Measurements from ENCODE around the gene HSPA1L. TPM values are rescaled to one million over a fixed set of nuclear protein-coding genes. Genes with fewer than 3 reads are reported as not detected.
A peak's percentile ranks its signal among the peaks of the same experiment; 100 is the strongest.

The HSPA1L gene
- total and polyA plus RNA-seq, 2 donors from 2014 or later, result 1.7 to 2.3 TPM

GRCh38 chr6:31792761-31793171 is 22.3 kb downstream of the HSPA1L start:
- intact Hi-C loops (cut with DNase I), result no loop called here
- no peak overlapping the region for H3K4me3 ChIP-seq (ENCODE audit: low read length in 3 of 3)
- H3K27me3 ChIP-seq (ENCODE audit: control insufficient read depth, insufficient read depth, low read length), result no peaks in the 10 kb centered on the region
- H3K27ac ChIP-seq (ENCODE audit: low read depth in 2 of 2, low read length in 2 of 2), result no peak overlapping the region
- no peaks in the 10 kb centered on the region for H3K9me3 ChIP-seq (ENCODE audit: control insufficient read depth in 2 of 3, insufficient read depth in 1 of 3, low read length in 3 of 3)
- no peak for FAIRE-seq
- DNase-seq, result peak in 1 of 5 donors; percentile 85
- no peak overlapping the region for H3K9ac ChIP-seq (ENCODE audit: low read length in 3 of 3)
- H3K36me3 ChIP-seq (ENCODE audit: control insufficient read depth in 2 of 3, insufficient read depth in 3 of 3, low read length in 3 of 3), result no peaks in the 10 kb centered on the region
- H3K4me1 ChIP-seq (ENCODE audit: control insufficient read depth in 2 of 3, insufficient read depth in 2 of 3, low read depth in 1 of 3, low read length in 3 of 3), result peaks cover 0 to 5% (median 0%) of the 10 kb centered on the region in 3 donors
- no peak for TF ChIP-seq CTCF (IDR thresholded peaks at IDR 0.05; ENCODE audit: borderline replicate concordance, extremely low read depth, insufficient read depth)

GRCh38 chr6:31792090-31792374 is 23.1 kb downstream of the HSPA1L start:
- H3K27me3 ChIP-seq (ENCODE audit: control insufficient read depth, insufficient read depth, low read length), result no peaks in the 10 kb centered on the region
- FAIRE-seq (no peak), DNase-seq (no peak)
- TF ChIP-seq CTCF (IDR thresholded peaks at IDR 0.05; ENCODE audit: borderline replicate concordance, extremely low read depth, insufficient read depth), result no peak
- no peak overlapping the region for H3K27ac ChIP-seq (ENCODE audit: low read depth in 2 of 2, low read length in 2 of 2)
- H3K4me3 ChIP-seq (ENCODE audit: low read length in 3 of 3), result no peak overlapping the region
- no peaks in the 10 kb centered on the region for H3K36me3 ChIP-seq (ENCODE audit: control insufficient read depth in 2 of 3, insufficient read depth in 3 of 3, low read length in 3 of 3)
- intact Hi-C loops (cut with DNase I), result no loop called here
- no peaks in the 10 kb centered on the region for H3K9me3 ChIP-seq (ENCODE audit: control insufficient read depth in 2 of 3, insufficient read depth in 1 of 3, low read length in 3 of 3)
- peaks cover 0 to 5% (median 0%) of the 10 kb centered on the region in 3 donors for H3K4me1 ChIP-seq (ENCODE audit: control insufficient read depth in 2 of 3, insufficient read depth in 2 of 3, low read depth in 1 of 3, low read length in 3 of 3)
- no peak overlapping the region for H3K9ac ChIP-seq (ENCODE audit: low read length in 3 of 3)

GRCh38 chr6:31791324-31792089 is 23.6 kb downstream of the HSPA1L start:
- FAIRE-seq (no peak), DNase-seq (peak in 4 of 5 donors; percentile 71 to 85 (median 80))
- Histone ChIP-seq H3K27me3 (ENCODE audit: control insufficient read depth, insufficient read depth, low read length) (no peaks in the 10 kb centered on the region), H3K4me1 (ENCODE audit: control insufficient read depth in 2 of 3, insufficient read depth in 2 of 3, low read depth in 1 of 3, low read length in 3 of 3) (peaks cover 0 to 5% (median 0%) of the 10 kb centered on the region in 3 donors), H3K9ac (ENCODE audit: low read length in 3 of 3) (no peak overlapping the region), H3K36me3 (ENCODE audit: control insufficient read depth in 2 of 3, insufficient read depth in 3 of 3, low read length in 3 of 3) (no peaks in the 10 kb centered on the region), H3K4me3 (ENCODE audit: low read length in 3 of 3) (no peak overlapping the region), H3K9me3 (ENCODE audit: control insufficient read depth in 2 of 3, insufficient read depth in 1 of 3, low read length in 3 of 3) (no peaks in the 10 kb centered on the region), H3K27ac (ENCODE audit: low read depth in 2 of 2, low read length in 2 of 2) (no peak overlapping the region)
- peak; percentile 46 for TF ChIP-seq CTCF (IDR thresholded peaks at IDR 0.05; ENCODE audit: borderline replicate concordance, extremely low read depth, insufficient read depth)
- intact Hi-C loops (cut with DNase I), result no loop called here

All from kidney (tissue), 14 donors.